Peyer's patch (tissue), 4 donors: ENCODE results near the gene PEAK1.

Experiments used
- CTCF ChIP-seq, 6 experiments: fragments of 450-650 bp in 4 of 6; fragments of 200-600 bp in 2 of 6; sonication (generic) in 1 of 6; IDR thresholded peaks; one replicate each; pipeline ENCODE4 v1.5.1; 2017 to 2019; ENCODE audit warnings: antibody characterized with exemption in 6 of 6, mild to moderate bottlenecking in 3 of 6, moderate library complexity in 1 of 6
- POLR2A ChIP-seq, 2 donors: fragments of 450-650 bp; IDR thresholded peaks; one replicate each; pipeline ENCODE4 v1.5.1; 2017; ENCODE audit warnings: antibody characterized with exemption in 2 of 2, mild to moderate bottlenecking in 2 of 2, moderate library complexity in 2 of 2

- TF ChIP-seq CTCF (IDR thresholded peaks at IDR 0.05) (no peak), POLR2A (IDR thresholded peaks at IDR 0.05) (no peak)
These were observed 73.5 kb downstream of the PEAK1 start for GRCh38 chr15:77346245-77347036.
